Fibroblast of lung (primary cell): ENCODE measurements around the gene LTO1. TPM values are rescaled to one million over a fixed set of nuclear protein-coding genes. Genes with fewer than 3 reads are reported as not detected.

Experiments used
- DNase-seq, 2 donors: peaks; one replicate each; pipeline versions ENCODE4 v3.0.0 to v3.0.0-alpha.2; 2010; ENCODE audit warnings: low read depth in 2 of 2
- H2AFZ ChIP-seq: 2 replicates; pipeline ENCODE4 v1.5.1; 2012; ENCODE audit warnings: low read length, control low read depth, inconsistent platforms
- H3K27ac ChIP-seq: 2 replicates; pipeline ENCODE4 v1.5.1; 2011; ENCODE audit warnings: low read length, control low read depth; ENCODE audit not compliant: insufficient read depth
- H3K27me3 ChIP-seq: 2 replicates; pipeline ENCODE4 v1.5.1; 2011; ENCODE audit warnings: mild to moderate bottlenecking, low read length; ENCODE audit not compliant: control insufficient read depth, insufficient read depth
- H3K36me3 ChIP-seq: 2 replicates; pipeline ENCODE4 v1.5.1; 2011; ENCODE audit warnings: low read length; ENCODE audit not compliant: control insufficient read depth, insufficient read depth
- H3K4me1 ChIP-seq: 2 replicates; pipeline ENCODE4 v1.5.1; 2011; ENCODE audit warnings: low read length; ENCODE audit not compliant: control insufficient read depth, insufficient read depth; ENCODE audit errors: extremely low read depth
- H3K4me2 ChIP-seq: 2 replicates; pipeline ENCODE4 v1.5.1; 2011; ENCODE audit warnings: low read length, control low read depth; ENCODE audit not compliant: insufficient read depth; ENCODE audit errors: extremely low read depth
- H3K4me3 ChIP-seq, 4 experiments: fragments of 200-600 bp in 1 of 4; sonication (generic) in 1 of 4; replicated peaks in 1 of 4; 2 replicates each; pipeline ENCODE4 v1.5.1; 2011 to 2016; ENCODE audit warnings: low read length in 4 of 4, low read depth in 3 of 4, mild to moderate bottlenecking in 3 of 4, control low read depth in 2 of 4, inconsistent platforms in 1 of 4, mixed read lengths in 1 of 4; ENCODE audit not compliant: insufficient read depth in 1 of 4; ENCODE audit errors: control extremely low read depth in 1 of 4
- H3K79me2 ChIP-seq: 2 replicates; pipeline ENCODE4 v1.5.1; 2012; ENCODE audit warnings: mild to moderate bottlenecking, low read length, inconsistent platforms; ENCODE audit not compliant: control insufficient read depth, insufficient read depth
- H3K9ac ChIP-seq: 2 replicates; pipeline ENCODE4 v1.5.1; 2011; ENCODE audit warnings: mild to moderate bottlenecking, low read length, control low read depth; ENCODE audit not compliant: insufficient read depth
- H3K9me3 ChIP-seq: 2 replicates; pipeline ENCODE4 v1.5.1; 2012; ENCODE audit warnings: low read depth, low read length; ENCODE audit not compliant: control insufficient read depth, insufficient read depth
- H4K20me1 ChIP-seq: 2 replicates; pipeline ENCODE4 v1.5.1; 2011; ENCODE audit warnings: low read length; ENCODE audit not compliant: control insufficient read depth, insufficient read depth; ENCODE audit errors: extremely low read depth
- CTCF ChIP-seq, 2 donors: IDR thresholded peaks in 1 of 2; conservative IDR thresholded peaks in 1 of 2; 1 replicate in 1 of 2; 2 replicates in 1 of 2; pipeline ENCODE4 v1.5.1; 2011 to 2012; ENCODE audit warnings: low read length in 2 of 2, control low read depth in 1 of 2, inconsistent platforms in 1 of 2, low read depth in 1 of 2, mild to moderate bottlenecking in 1 of 2
- EZH2 ChIP-seq: IDR thresholded peaks from 2 replicates; pipeline ENCODE4 v1.5.1; 2012; ENCODE audit warnings: low read length, control low read depth, mild to moderate bottlenecking; ENCODE audit errors: missing control alignments
- polyA plus RNA-seq, 2 donors: library from polyadenylated mRNA; depleted of rRNA in 1 of 2; stranded (reverse) in 1 of 2; unstranded in 1 of 2; fragments of >200 nt; gene quantifications; 2 replicates each; pipeline ENCODE4 v1.2.1, GENCODE V29; 2011 to 2012; ENCODE audit warnings: missing spikeins in 1 of 2
- total RNA-seq: library from RNA; depleted of rRNA; stranded (reverse); fragments of >200 nt; gene quantifications from 2 replicates; pipeline ENCODE4 v1.2.1, GENCODE V29; 2014

Gene LTO1
- total and polyA plus RNA-seq, 2 donors (not counting 1 experiment from before 2014, with no cell fraction given) = 18.1 to 25.4 TPM

- no peak for DNase-seq
- Histone ChIP-seq H3K4me3 (no peak overlapping the region), H3K4me2 (no peak overlapping the region), H3K27me3 (no peaks in the 10 kb centered on the region), H3K79me2 (no peaks in the 10 kb centered on the region), H3K4me1 (no peaks in the 10 kb centered on the region), H4K20me1 (no peaks in the 10 kb centered on the region), H3K9ac (no peak overlapping the region), H3K9me3 (no peaks in the 10 kb centered on the region), H2AFZ (no peak overlapping the region), H3K36me3 (peaks cover 1% of the 10 kb centered on the region), H3K27ac (no peak overlapping the region)
- TF ChIP-seq EZH2 = no peak
- no peak for TF ChIP-seq CTCF (conservative IDR thresholded peaks at IDR 0.05 in 1 of 2, IDR thresholded peaks at IDR 0.05 in 1 of 2; ENCODE audit: low read depth in 1 of 2, low read length in 2 of 2)
Observed at GRCh38 chr11:69659591-69659990, 15.6 kb downstream of the LTO1 start.

GRCh38 chr11:69658626-69659450, 16.3 kb downstream of the LTO1 start:
- no peak overlapping the region for H3K4me3 ChIP-seq
- no peak for DNase-seq
- H3K36me3 ChIP-seq = peaks cover 8% of the 10 kb centered on the region
- no peak overlapping the region for H3K9ac ChIP-seq
- H3K27me3 ChIP-seq = no peaks in the 10 kb centered on the region
- H3K79me2 ChIP-seq = no peaks in the 10 kb centered on the region
- H3K9me3 ChIP-seq = no peaks in the 10 kb centered on the region
- H3K4me2 ChIP-seq = no peak overlapping the region
- TF ChIP-seq EZH2 (no peak), CTCF (conservative IDR thresholded peaks at IDR 0.05 in 1 of 2, IDR thresholded peaks at IDR 0.05 in 1 of 2; ENCODE audit: low read depth in 1 of 2, low read length in 2 of 2) (no peak)
- no peak overlapping the region for H2AFZ ChIP-seq
- no peaks in the 10 kb centered on the region for H4K20me1 ChIP-seq
- no peaks in the 10 kb centered on the region for H3K4me1 ChIP-seq
- H3K27ac ChIP-seq = no peak overlapping the region

- Histone ChIP-seq H3K79me2 (no peaks in the 10 kb centered on the region), H3K36me3 (peaks cover 8% of the 10 kb centered on the region), H3K9me3 (no peaks in the 10 kb centered on the region), H3K4me2 (no peak overlapping the region), H3K4me1 (no peaks in the 10 kb centered on the region), H4K20me1 (no peaks in the 10 kb centered on the region), H3K27me3 (no peaks in the 10 kb centered on the region), H3K27ac (no peak overlapping the region), H3K9ac (no peak overlapping the region), H2AFZ (no peak overlapping the region), H3K4me3 (no peak overlapping the region)
- no peak for TF ChIP-seq CTCF (conservative IDR thresholded peaks at IDR 0.05 in 1 of 2, IDR thresholded peaks at IDR 0.05 in 1 of 2; ENCODE audit: low read depth in 1 of 2, low read length in 2 of 2)
- peak in 1 of 2 donors; percentile 61 for DNase-seq
Observed at GRCh38 chr11:69657911-69658625, 17.1 kb downstream of the LTO1 start.
